H1 (cell line): ENCODE results near the gene LTA4H. TPM values are rescaled to one million over a fixed set of nuclear protein-coding genes. Genes with fewer than 3 reads are reported as not detected.

Experiments
- BRCA1 ChIP-seq: IDR thresholded peaks from 2 replicates; pipeline ENCODE4 v1.6.1; 2012; ENCODE audit warnings: low read depth, low read length, improper control_type of control experiment
- EP300 ChIP-seq, 2 experiments: IDR thresholded peaks; 1 replicate in 1 of 2; 2 replicates in 1 of 2; pipeline ENCODE4 v1.6.1; 2011 to 2012; ENCODE audit warnings: low read depth in 2 of 2, low read length in 2 of 2, mild to moderate bottlenecking in 2 of 2, borderline replicate concordance in 1 of 2, inconsistent platforms in 1 of 2, moderate library complexity in 1 of 2
- GABPA ChIP-seq: IDR thresholded peaks from 2 replicates; pipeline ENCODE4 v1.6.1; 2011; ENCODE audit warnings: mild to moderate bottlenecking, low read length, moderate library complexity, borderline replicate concordance; ENCODE audit not compliant: insufficient read depth
- HDAC6 ChIP-seq: IDR thresholded peaks from one replicate; pipeline ENCODE4 v1.7.1; 2012; ENCODE audit warnings: low read depth, mild to moderate bottlenecking, inconsistent platforms, low read length, moderate library complexity
- JUND ChIP-seq: IDR thresholded peaks from 2 replicates; pipeline ENCODE4 v1.6.1; 2011; ENCODE audit warnings: mild to moderate bottlenecking, improper control_type of control experiment, low read length
- KDM4A ChIP-seq: IDR thresholded peaks from one replicate; pipeline ENCODE4 v1.7.1; 2012; ENCODE audit warnings: low read depth, mild to moderate bottlenecking, moderate library complexity, low read length, inconsistent platforms; ENCODE audit not compliant: severe bottlenecking
- RBBP5 ChIP-seq: IDR thresholded peaks from 2 replicates; pipeline ENCODE4 v1.7.1; 2012; ENCODE audit warnings: low read depth, mild to moderate bottlenecking, inconsistent platforms, low read length, moderate library complexity, borderline replicate concordance
- RXRA ChIP-seq: IDR thresholded peaks from 2 replicates; pipeline ENCODE4 v1.6.1; 2011; ENCODE audit warnings: low read depth, mild to moderate bottlenecking, low read length, moderate library complexity; ENCODE audit not compliant: insufficient read depth
- polyA plus RNA-seq, 7 experiments: library from polyadenylated mRNA; depleted of rRNA in 3 of 7; stranded (reverse) in 5 of 7; unstranded in 2 of 7; fragments of >200 nt in 5 of 7; fragments of 200-250 nt in 2 of 7; gene quantifications; 1 replicate in 5 of 7; 2 replicates in 1 of 7; 4 replicates in 1 of 7; pipeline versions ENCODE4 v1.2.1 to v1.2.3, GENCODE V29; 2011 to 2013; ENCODE audit warnings: missing spikeins in 2 of 7, mixed read lengths in 2 of 7
- total RNA-seq: library from RNA; stranded (reverse); fragmentation: NEBNext Ultra II Directional; extraction: Animal tissue kit (Norgen Biotek cat#: 25700); gene quantifications from 2 replicates; pipeline ENCODE4 v1.2.1, GENCODE V29; 2021

LTA4H gene
- total and polyA plus RNA-seq, 2 of the 8 experiments (the other 6 are each of a cell fraction or from before 2014, with no cell fraction given) = 106 to 167 TPM

DNA sequence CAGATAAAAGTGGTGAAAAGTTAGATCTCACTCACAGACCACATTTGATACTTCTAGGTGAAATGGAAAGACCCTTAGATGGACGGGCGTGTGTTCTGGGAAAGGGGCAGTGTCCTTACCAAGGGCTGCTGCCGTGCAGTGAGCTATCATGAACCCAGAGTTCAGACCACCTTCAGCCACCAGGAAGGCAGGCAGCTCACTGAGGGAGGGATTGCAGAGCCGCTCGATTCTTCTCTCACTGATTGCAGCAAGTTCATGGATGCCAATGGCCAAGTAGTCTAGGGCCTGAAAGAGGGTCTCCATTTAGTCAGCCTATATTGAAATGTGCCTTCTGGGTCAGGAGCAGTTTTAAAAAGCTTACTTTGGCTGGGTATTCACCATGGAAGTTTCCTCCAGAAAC, 55.0 kb downstream of the LTA4H start (continued):
- TF ChIP-seq RXRA (no peak), HDAC6 (no peak), BRCA1 (no peak), KDM4A (no peak), EP300 (IDR thresholded peaks at IDR 0.05; ENCODE audit: borderline replicate concordance in 1 of 2, low read depth in 2 of 2, low read length in 2 of 2) (no peak), GABPA (no peak), RBBP5 (no peak), JUND (no peak)
